GM12891 (cell line): ENCODE data around the gene EYA4.

Source experiments
- POLR2A ChIP-seq: IDR thresholded peaks from 2 replicates; pipeline ENCODE4 v1.6.1; 2011; ENCODE audit warnings: low read depth, low read length, control low read depth
- SPI1 ChIP-seq: IDR thresholded peaks from 2 replicates; pipeline ENCODE4 v1.6.1; 2011; ENCODE audit warnings: low read depth, low read length, control low read depth
- TAF1 ChIP-seq: IDR thresholded peaks from 2 replicates; pipeline ENCODE4 v1.6.1; 2011; ENCODE audit warnings: low read depth, low read length, control low read depth

GRCh38 chr6:133359760-133360159, 118.6 kb downstream of the EYA4 start:
- TF ChIP-seq SPI1 (no peak), POLR2A (no peak), TAF1 (no peak)
